GM12878 (cell line): ENCODE data around the gene PSMC3IP.

Source experiments
- ATF7 ChIP-seq: fragments of 450-650 bp; IDR thresholded peaks from 2 replicates; pipeline ENCODE4 v1.6.1; 2016; ENCODE audit warnings: low read depth, mild to moderate bottlenecking
- BCL11A ChIP-seq: IDR thresholded peaks from 2 replicates; pipeline ENCODE4 v1.6.1; 2011; ENCODE audit warnings: low read depth, low read length
- CTCF ChIP-seq, 3 experiments: IDR thresholded peaks in 2 of 3; conservative IDR thresholded peaks in 1 of 3; 2 replicates each; pipeline ENCODE4 v1.5.1; 2011; ENCODE audit warnings: low read depth in 3 of 3, low read length in 3 of 3, mild to moderate bottlenecking in 3 of 3, control low read depth in 2 of 3, moderate library complexity in 2 of 3, inconsistent platforms in 1 of 3, mixed read lengths in 1 of 3; ENCODE audit not compliant: control insufficient read depth in 2 of 3, insufficient read depth in 1 of 3; ENCODE audit errors: extremely low read depth in 1 of 3
- ELK1 ChIP-seq: IDR thresholded peaks from 2 replicates; pipeline ENCODE4 v1.6.1; 2012; ENCODE audit warnings: low read depth, low read length, improper control_type of control experiment
- GABPA ChIP-seq: IDR thresholded peaks from 2 replicates; pipeline ENCODE4 v1.6.1; 2014; ENCODE audit warnings: antibody characterized with exemption, low read depth, mild to moderate bottlenecking, inconsistent platforms
- MXI1 ChIP-seq: fragments of 150-350 bp; IDR thresholded peaks from 2 replicates; pipeline ENCODE4 v1.6.1; 2011; ENCODE audit warnings: low read depth, mild to moderate bottlenecking, inconsistent platforms, low read length, improper control_type of control experiment
- MYC ChIP-seq: IDR thresholded peaks from 2 replicates; pipeline ENCODE4 v1.6.1; 2011; ENCODE audit warnings: mild to moderate bottlenecking, low read length, moderate library complexity, inconsistent platforms; ENCODE audit not compliant: insufficient read depth, insufficient replicate concordance, insufficient read length, severe bottlenecking
- NFYB ChIP-seq: IDR thresholded peaks from 2 replicates; pipeline ENCODE4 v1.6.1; 2011; ENCODE audit warnings: low read depth, mild to moderate bottlenecking, low read length, improper control_type of control experiment, moderate library complexity; ENCODE audit not compliant: insufficient read depth
- RAD21 ChIP-seq: IDR thresholded peaks from 2 replicates; pipeline ENCODE4 v1.6.1; 2011; ENCODE audit warnings: mild to moderate bottlenecking, low read depth, low read length, moderate library complexity; ENCODE audit not compliant: insufficient read depth
- SIN3A ChIP-seq: IDR thresholded peaks from 2 replicates; pipeline ENCODE4 v1.6.1; 2012; ENCODE audit warnings: low read depth, low read length, improper control_type of control experiment
- SMC3 ChIP-seq: IDR thresholded peaks from 2 replicates; pipeline ENCODE4 v1.6.1; 2011; ENCODE audit warnings: low read length, improper control_type of control experiment, borderline replicate concordance
- ZNF274 ChIP-seq: IDR thresholded peaks from one replicate; pipeline ENCODE4 v1.8.0; 2011; ENCODE audit not compliant: insufficient read length, insufficient read depth
- ZZZ3 ChIP-seq: IDR thresholded peaks from 2 replicates; pipeline ENCODE4 v1.6.1; 2011; ENCODE audit warnings: low read depth; ENCODE audit not compliant: control insufficient read depth, insufficient read length

DNA sequence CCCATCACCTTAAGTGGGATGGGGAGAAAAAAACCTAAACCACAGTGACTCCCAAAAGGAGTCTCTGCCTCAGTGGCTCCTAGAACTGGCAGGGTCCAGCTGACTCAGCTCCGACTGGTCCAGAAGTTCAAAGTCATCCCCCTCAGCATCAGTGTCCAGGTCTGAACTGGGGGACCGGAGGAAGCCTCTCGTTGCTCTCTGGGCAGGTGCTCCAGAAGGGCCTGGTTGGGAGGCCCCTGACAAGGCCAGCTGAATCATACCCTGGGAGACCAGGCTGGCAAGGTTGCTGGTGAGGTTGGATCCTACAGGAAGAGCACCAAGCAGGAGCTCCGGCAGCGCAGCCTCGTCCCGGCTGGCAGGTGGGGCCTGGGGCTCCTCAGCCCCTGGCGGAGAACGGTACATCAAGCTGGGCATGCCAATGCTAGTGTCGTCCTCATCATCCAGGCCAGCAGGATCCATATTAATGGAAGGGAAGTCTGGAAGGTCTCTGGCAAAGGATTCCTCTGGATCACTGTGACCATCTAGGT lies 4.3 kb upstream of the PSMC3IP start:
- TF ChIP-seq ZZZ3, result no peak
- no peak for TF ChIP-seq BCL11A
- no peak for TF ChIP-seq SIN3A
- TF ChIP-seq GABPA, result no peak
- TF ChIP-seq CTCF (IDR thresholded peaks at IDR 0.05 in 2 of 3, conservative IDR thresholded peaks at IDR 0.05 in 1 of 3; ENCODE audit: control insufficient read depth in 2 of 3, extremely low read depth in 1 of 3, insufficient read depth in 1 of 3, low read depth in 3 of 3, low read length in 3 of 3), result no peak
- TF ChIP-seq MYC, result no peak
- no peak for TF ChIP-seq ELK1
- no peak for TF ChIP-seq ATF7
- TF ChIP-seq NFYB, result no peak
- no peak for TF ChIP-seq RAD21
- no peak for TF ChIP-seq MXI1
- TF ChIP-seq SMC3, result no peak
- TF ChIP-seq ZNF274, result no peak
